HepG2 (cell line): Measurements from ENCODE around the gene OSGIN1. TPM values are rescaled to one million over a fixed set of nuclear protein-coding genes. Genes with fewer than 3 reads are reported as not detected.

Source experiments
- ATAC-seq: fragments of 200-7000 bp; cut with Tn5 transposase; 3 replicates; pipeline ENCODE4 v1.9.1; 2020; ENCODE audit warnings: mild to moderate bottlenecking, moderate library complexity
- BruUV-seq: library from RNA; stranded (reverse); fragments of 400-500 nt; replicated peaks from 2 replicates; lab custom pipeline; 2021; lab: Mats Ljungman, UMichigan
- CTCF ChIA-PET: fragments of 300-600 bp; formaldehyde crosslinking; extraction: SDS; loops from one replicate; lab custom pipeline; 2021; ENCODE audit warnings: low total read pairs, inconsistent platforms, low intra/inter-chr PET ratio; lab: Yijun Ruan, JAX
- POLR2A ChIA-PET: fragments of 350-600 bp; sonication (Branson Sonifier 250); formaldehyde crosslinking; loops from one replicate; lab custom pipeline; 2020; ENCODE audit warnings: antibody characterized with exemption, inconsistent platforms; lab: Yijun Ruan, JAX
- DNase-seq: peaks from one replicate; pipeline ENCODE4 v3.0.0-alpha.2; 2015; ENCODE audit warnings: low spot score
- FAIRE-seq: peaks from 3 replicates; lab custom pipeline; 2011; peaks lifted over from hg19 to GRCh38; lab: Jason Lieb, UNC
- H2AFZ ChIP-seq: one replicate; pipeline ENCODE4 v1.6.1; 2011; ENCODE audit warnings: low read length, inconsistent platforms
- H3K27ac ChIP-seq: fragments of 300-600 bp; 3 replicates; pipeline ENCODE4 v1.8.0; 2011; ENCODE audit warnings: mixed run types, mild to moderate bottlenecking, mixed read lengths, low read length, inconsistent platforms; ENCODE audit not compliant: insufficient read depth; ENCODE audit errors: extremely low read length
- H3K27me3 ChIP-seq, 2 experiments: fragments of 200-600 bp in 1 of 2; 2 replicates in 1 of 2; 3 replicates in 1 of 2; pipeline versions ENCODE4 v1.6.0 to v1.8.0; 2011; ENCODE audit warnings: low read length in 2 of 2, mild to moderate bottlenecking in 2 of 2, moderate library complexity in 2 of 2, inconsistent platforms in 1 of 2; ENCODE audit not compliant: insufficient read depth in 2 of 2, control insufficient read depth in 1 of 2
- H3K36me3 ChIP-seq, 2 experiments: fragments of 200-600 bp in 1 of 2; replicated peaks in 1 of 2; 2 replicates in 1 of 2; 3 replicates in 1 of 2; pipeline versions ENCODE4 v1.5.1 to v1.8.0; 2011; ENCODE audit warnings: low read length in 2 of 2, inconsistent platforms in 1 of 2; ENCODE audit not compliant: insufficient read depth in 2 of 2, control insufficient read depth in 1 of 2
- H3K4me1 ChIP-seq: 2 replicates; pipeline ENCODE4 v1.5.1; 2012; ENCODE audit warnings: low read length, inconsistent platforms; ENCODE audit not compliant: insufficient read depth
- H3K4me2 ChIP-seq: 2 replicates; pipeline ENCODE4 v1.6.0; 2011; ENCODE audit warnings: low read depth, low read length, inconsistent platforms
- H3K4me3 ChIP-seq, 3 experiments: fragments of 200-600 bp in 1 of 3; sonication (generic), shearing (Covaris generic) in 1 of 3; replicated peaks in 1 of 3; 2 replicates each; pipeline ENCODE4 v1.5.1; 2011 to 2016; ENCODE audit warnings: low read length in 3 of 3, inconsistent platforms in 2 of 3, low read depth in 2 of 3, mild to moderate bottlenecking in 2 of 3, control low read depth in 1 of 3, mixed read lengths in 1 of 3; ENCODE audit not compliant: insufficient read depth in 1 of 3
- H3K79me2 ChIP-seq: one replicate; pipeline ENCODE4 v1.6.1; 2011; ENCODE audit warnings: low read length, inconsistent platforms; ENCODE audit not compliant: insufficient read depth
- H3K9ac ChIP-seq: 2 replicates; pipeline ENCODE4 v1.6.0; 2011; ENCODE audit warnings: mild to moderate bottlenecking, low read depth, low read length, inconsistent platforms; ENCODE audit not compliant: insufficient read depth
- H3K9me3 ChIP-seq: 2 replicates; pipeline ENCODE4 v1.5.1; 2012; ENCODE audit warnings: mild to moderate bottlenecking, low read length
- H4K20me1 ChIP-seq: 2 replicates; pipeline ENCODE4 v1.6.0; 2011; ENCODE audit warnings: inconsistent platforms, mild to moderate bottlenecking, low read length, moderate library complexity; ENCODE audit not compliant: insufficient read depth
- MBD4 ChIP-seq: IDR thresholded peaks from 2 replicates; pipeline ENCODE4 v1.6.1; 2012; ENCODE audit warnings: low read length, inconsistent platforms, borderline replicate concordance
- MED1 ChIP-seq: sonication (generic); formaldehyde crosslinking; IDR thresholded peaks from 2 replicates; pipeline ENCODE4 v1.4.0; 2020; ENCODE audit warnings: missing genetic modification reagents
- RAD21 ChIP-seq: fragments of 450-650 bp; formaldehyde crosslinking; IDR thresholded peaks from 2 replicates; pipeline ENCODE4 v1.5.0; 2020; ENCODE audit warnings: mild to moderate bottlenecking
- RBM39 ChIP-seq: fragments of 200-400 bp; formaldehyde crosslinking; IDR thresholded peaks from one replicate; pipeline ENCODE4 v1.6.1; 2018; ENCODE audit warnings: antibody characterized with exemption, mild to moderate bottlenecking, low read depth, low read length; ENCODE audit not compliant: poor library complexity, severe bottlenecking
- SIX1 ChIP-seq: sonication (generic); formaldehyde crosslinking; IDR thresholded peaks from 2 replicates; pipeline ENCODE4 v1.4.0; 2020; ENCODE audit warnings: missing genetic modification reagents, borderline replicate concordance
- TEAD3 ChIP-seq: optimal IDR thresholded peaks from 2 replicates; pipeline ENCODE3; 2016; ENCODE audit warnings: borderline replicate concordance
- ZNF354B ChIP-seq: sonication (generic); formaldehyde crosslinking; IDR thresholded peaks from 2 replicates; pipeline ENCODE4 v1.8.0; 2022; ENCODE audit warnings: mild to moderate bottlenecking, missing genetic modification reagents
- ZNF572 ChIP-seq: sonication (generic); formaldehyde crosslinking; IDR thresholded peaks from 2 replicates; pipeline ENCODE4 v1.5.1; 2020; ENCODE audit warnings: mild to moderate bottlenecking, missing genetic modification reagents
- ZNF660 ChIP-seq: sonication (generic); formaldehyde crosslinking; IDR thresholded peaks from 2 replicates; pipeline ENCODE4 v1.5.1; 2020; ENCODE audit warnings: mild to moderate bottlenecking, low read depth, missing genetic modification reagents, borderline replicate concordance
- ZSCAN9 ChIP-seq: IDR thresholded peaks from 2 replicates; pipeline ENCODE4 v1.6.1; 2016; ENCODE audit warnings: borderline replicate concordance
- WGBS: methylation state at CpG from one replicate; pipeline ENCODE4 v1.1.6; 2017; ENCODE audit warnings: low lambda C conversion rate; 5-methylcytosine and 5-hydroxymethylcytosine counted together
- in situ Hi-C: cut with HindIII; loops from 2 replicates; pipeline ENCODE4 v1.10.0; 2017; ENCODE audit warnings: low pct_unique_long_range_greater_than_20kb; ENCODE audit not compliant: extremely low pct_ligation_motif_present
- intact Hi-C: fragments of 100-400 bp; cut with micrococcal nuclease; formaldehyde crosslinking; loops from one replicate; pipeline ENCODE4 v1.10.0; 2022; ENCODE audit not compliant: unreplicated experiment
- polyA plus RNA-seq, 8 experiments: library from polyadenylated mRNA; depleted of rRNA in 3 of 8; stranded (reverse) in 7 of 8; unstranded in 1 of 8; fragments of >200 nt; fragmentation: Illumina TruSeq in 4 of 8; extraction: Trizol in 4 of 8; gene quantifications; 2 replicates each; pipeline versions ENCODE4 v1.2.1 to v1.2.3, GENCODE V29; 2011 to 2016; ENCODE audit warnings: low read depth in 4 of 8, missing spikeins in 1 of 8, mixed read lengths in 1 of 8; ENCODE audit not compliant: insufficient read depth in 1 of 8
- total RNA-seq, 5 experiments: library from RNA; depleted of rRNA; stranded (reverse); fragments of >200 nt; fragmentation: Illumina TruSeq; extraction: Trizol; gene quantifications; 2 replicates each; pipeline ENCODE4 v1.2.3, GENCODE V29; 2016; ENCODE audit warnings: low read depth in 1 of 5
- TF ChIP-seq, protein P1 (sequence below): sonication (generic); formaldehyde crosslinking; IDR thresholded peaks from 2 replicates; pipeline ENCODE4 v1.5.0; 2020; ENCODE audit warnings: mild to moderate bottlenecking, missing genetic modification reagents, moderate library complexity
- TF ChIP-seq, protein P2 (sequence below): sonication (generic); formaldehyde crosslinking; IDR thresholded peaks from 2 replicates; pipeline ENCODE4 v1.5.1; 2020; ENCODE audit warnings: mild to moderate bottlenecking, missing genetic modification reagents
- TF ChIP-seq, protein P3 (sequence below): sonication (generic); formaldehyde crosslinking; IDR thresholded peaks from 2 replicates; pipeline ENCODE4 v1.4.0; 2020; ENCODE audit warnings: mild to moderate bottlenecking, missing genetic modification reagents

OSGIN1 gene
- total and polyA plus RNA-seq, 2 of the 13 experiments (the other 11 are each of a cell fraction or from before 2014, with no cell fraction given): 20.5 to 27.1 TPM

DNA sequence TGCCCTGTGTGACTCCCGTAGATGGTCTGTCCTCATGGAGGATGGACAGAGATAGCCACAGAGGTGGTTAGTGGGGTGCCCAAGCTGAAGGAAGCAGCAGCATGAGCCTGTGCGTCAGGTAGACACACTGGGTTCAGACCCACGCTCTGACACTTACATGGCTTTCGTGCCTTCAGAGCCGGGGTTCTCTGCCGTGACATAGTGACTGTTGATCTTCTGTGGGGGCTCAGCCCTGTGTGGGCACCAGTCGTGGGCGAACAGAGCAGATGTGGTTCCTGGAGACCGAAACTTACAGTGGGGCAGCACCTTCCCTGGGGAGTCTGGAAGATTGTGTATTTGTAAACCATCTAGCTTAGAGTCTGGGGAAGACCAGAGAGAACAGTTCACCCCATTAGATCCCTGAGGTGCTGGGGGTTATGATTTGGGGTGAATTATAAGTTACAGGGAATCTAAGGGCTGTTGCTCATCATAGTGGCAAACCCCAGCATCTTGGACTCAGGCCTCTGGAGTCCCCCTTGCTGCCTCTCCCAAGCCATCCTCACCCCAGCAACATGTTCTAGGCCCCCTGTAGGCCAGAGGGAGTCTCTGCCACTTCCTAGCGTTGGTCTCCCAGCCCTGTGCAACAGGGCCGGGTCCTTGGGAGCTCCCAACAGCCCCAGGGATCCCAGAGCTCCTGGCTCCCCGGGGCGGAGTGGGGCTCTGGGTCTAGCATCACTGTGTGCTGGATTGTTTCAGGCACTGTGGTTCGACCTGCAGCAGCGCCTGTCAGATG, 43.6 kb downstream of the OSGIN1 start:
- CTCF ChIA-PET: no interaction called here
- H3K27me3 ChIP-seq: peaks cover 10 to 29% of the 10 kb centered on the region in 2 experiments
- peaks cover 25% of the 10 kb centered on the region for H3K4me1 ChIP-seq
- H3K4me2 ChIP-seq: no peak overlapping the region
- H3K9me3 ChIP-seq: no peaks in the 10 kb centered on the region
- ATAC-seq (peak; percentile 69), DNase-seq (no peak), FAIRE-seq (no peak)
- no peak overlapping the region for H3K9ac ChIP-seq
- POLR2A ChIA-PET: interaction anchor here (3.6 kb wide), 1 partner anchor 18 kb away, joined by 11 read pairs; no protein-coding TSS in a partner anchor
- no peak overlapping the region for H3K4me3 ChIP-seq
- BruUV-seq: no TSS peak
- no peaks in the 10 kb centered on the region for H3K79me2 ChIP-seq
- intact Hi-C loops (no loop called here), in situ Hi-C loops (no loop called here)
- no peaks in the 10 kb centered on the region for H4K20me1 ChIP-seq
- WGBS: 55% methylated on average over 10 of the region's 15 CpGs
- TF ChIP-seq MBD4 (no peak), TEAD3 (CRISPR knock-in tag) (no peak), ZSCAN9 (CRISPR knock-in tag) (no peak), MED1 (no peak), SIX1 (CRISPR knock-in tag) (no peak), ZNF572 (no peak), ZNF354B (CRISPR knock-in tag) (no peak), ZNF660 (no peak), RAD21 (CRISPR knock-in tag) (0 out of 2 replicates have a peak, but pooled peaks have one; percentile 23), RBM39 (no peak)
- TF ChIP-seq, protein P1, sequence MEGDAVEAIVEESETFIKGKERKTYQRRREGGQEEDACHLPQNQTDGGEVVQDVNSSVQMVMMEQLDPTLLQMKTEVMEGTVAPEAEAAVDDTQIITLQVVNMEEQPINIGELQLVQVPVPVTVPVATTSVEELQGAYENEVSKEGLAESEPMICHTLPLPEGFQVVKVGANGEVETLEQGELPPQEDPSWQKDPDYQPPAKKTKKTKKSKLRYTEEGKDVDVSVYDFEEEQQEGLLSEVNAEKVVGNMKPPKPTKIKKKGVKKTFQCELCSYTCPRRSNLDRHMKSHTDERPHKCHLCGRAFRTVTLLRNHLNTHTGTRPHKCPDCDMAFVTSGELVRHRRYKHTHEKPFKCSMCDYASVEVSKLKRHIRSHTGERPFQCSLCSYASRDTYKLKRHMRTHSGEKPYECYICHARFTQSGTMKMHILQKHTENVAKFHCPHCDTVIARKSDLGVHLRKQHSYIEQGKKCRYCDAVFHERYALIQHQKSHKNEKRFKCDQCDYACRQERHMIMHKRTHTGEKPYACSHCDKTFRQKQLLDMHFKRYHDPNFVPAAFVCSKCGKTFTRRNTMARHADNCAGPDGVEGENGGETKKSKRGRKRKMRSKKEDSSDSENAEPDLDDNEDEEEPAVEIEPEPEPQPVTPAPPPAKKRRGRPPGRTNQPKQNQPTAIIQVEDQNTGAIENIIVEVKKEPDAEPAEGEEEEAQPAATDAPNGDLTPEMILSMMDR (CRISPR knock-in tag): peak; percentile 26; the same call in 1 of the 2 replicates
- TF ChIP-seq, protein P2, sequence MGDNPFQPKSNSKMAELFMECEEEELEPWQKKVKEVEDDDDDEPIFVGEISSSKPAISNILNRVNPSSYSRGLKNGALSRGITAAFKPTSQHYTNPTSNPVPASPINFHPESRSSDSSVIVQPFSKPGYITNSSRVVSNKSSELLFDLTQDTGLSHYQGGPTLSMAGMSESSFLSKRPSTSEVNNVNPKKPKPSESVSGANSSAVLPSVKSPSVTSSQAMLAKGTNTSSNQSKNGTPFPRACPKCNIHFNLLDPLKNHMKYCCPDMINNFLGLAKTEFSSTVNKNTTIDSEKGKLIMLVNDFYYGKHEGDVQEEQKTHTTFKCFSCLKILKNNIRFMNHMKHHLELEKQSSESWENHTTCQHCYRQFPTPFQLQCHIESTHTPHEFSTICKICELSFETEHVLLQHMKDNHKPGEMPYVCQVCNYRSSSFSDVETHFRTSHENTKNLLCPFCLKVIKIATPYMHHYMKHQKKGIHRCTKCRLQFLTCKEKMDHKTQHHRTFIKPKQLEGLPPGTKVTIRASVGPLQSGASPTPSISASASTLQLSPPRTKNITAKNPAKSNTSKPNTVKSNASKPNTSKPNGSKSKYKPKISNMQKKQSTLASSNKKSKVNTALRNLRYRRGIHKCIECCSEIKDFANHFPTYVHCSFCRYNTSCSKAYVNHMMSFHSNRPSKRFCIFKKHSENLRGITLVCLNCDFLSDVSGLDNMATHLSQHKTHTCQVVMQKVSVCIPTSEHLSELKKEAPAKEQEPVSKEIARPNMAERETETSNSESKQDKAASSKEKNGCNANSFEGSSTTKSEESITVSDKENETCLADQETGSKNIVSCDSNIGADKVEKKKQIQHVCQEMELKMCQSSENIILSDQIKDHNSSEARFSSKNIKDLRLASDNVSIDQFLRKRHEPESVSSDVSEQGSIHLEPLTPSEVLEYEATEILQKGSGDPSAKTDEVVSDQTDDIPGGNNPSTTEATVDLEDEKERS: no peak
- TF ChIP-seq, protein P3, sequence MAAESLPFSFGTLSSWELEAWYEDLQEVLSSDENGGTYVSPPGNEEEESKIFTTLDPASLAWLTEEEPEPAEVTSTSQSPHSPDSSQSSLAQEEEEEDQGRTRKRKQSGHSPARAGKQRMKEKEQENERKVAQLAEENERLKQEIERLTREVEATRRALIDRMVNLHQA (CRISPR knock-in tag): no peak
- H3K36me3 ChIP-seq: no peaks in the 10 kb centered on the region
- H2AFZ ChIP-seq: no peak overlapping the region
- H3K27ac ChIP-seq: no peak overlapping the region
